ENCODE data around the gene AP5B1.

DNA sequence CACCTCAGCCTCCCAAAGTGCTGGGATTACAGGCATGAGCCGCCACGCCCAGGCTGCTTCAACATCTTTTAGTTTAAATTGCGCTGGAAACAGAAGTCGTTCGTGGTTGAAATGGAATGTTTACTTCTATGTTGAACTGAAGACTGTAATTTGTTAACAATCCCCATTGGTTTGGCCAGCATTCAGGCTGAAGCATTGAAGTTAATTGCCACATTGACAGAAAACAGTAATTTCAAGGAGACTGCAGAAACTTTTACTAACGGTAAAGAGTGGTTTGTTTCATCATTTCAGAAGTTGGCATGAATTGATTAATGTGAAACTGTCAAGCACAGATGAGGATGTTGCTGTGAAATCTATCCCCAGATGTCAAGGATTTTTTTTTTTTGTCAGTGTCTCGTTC, 14.2 kb downstream of the AP5B1 start:
- TF ChIP-seq, protein P1, sequence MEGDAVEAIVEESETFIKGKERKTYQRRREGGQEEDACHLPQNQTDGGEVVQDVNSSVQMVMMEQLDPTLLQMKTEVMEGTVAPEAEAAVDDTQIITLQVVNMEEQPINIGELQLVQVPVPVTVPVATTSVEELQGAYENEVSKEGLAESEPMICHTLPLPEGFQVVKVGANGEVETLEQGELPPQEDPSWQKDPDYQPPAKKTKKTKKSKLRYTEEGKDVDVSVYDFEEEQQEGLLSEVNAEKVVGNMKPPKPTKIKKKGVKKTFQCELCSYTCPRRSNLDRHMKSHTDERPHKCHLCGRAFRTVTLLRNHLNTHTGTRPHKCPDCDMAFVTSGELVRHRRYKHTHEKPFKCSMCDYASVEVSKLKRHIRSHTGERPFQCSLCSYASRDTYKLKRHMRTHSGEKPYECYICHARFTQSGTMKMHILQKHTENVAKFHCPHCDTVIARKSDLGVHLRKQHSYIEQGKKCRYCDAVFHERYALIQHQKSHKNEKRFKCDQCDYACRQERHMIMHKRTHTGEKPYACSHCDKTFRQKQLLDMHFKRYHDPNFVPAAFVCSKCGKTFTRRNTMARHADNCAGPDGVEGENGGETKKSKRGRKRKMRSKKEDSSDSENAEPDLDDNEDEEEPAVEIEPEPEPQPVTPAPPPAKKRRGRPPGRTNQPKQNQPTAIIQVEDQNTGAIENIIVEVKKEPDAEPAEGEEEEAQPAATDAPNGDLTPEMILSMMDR (IDR thresholded peaks at IDR 0.05) = no peak
- no peak for TF ChIP-seq POLR2A (IDR thresholded peaks at IDR 0.05)
- no peak for TF ChIP-seq POLR2AphosphoS5 (IDR thresholded peaks at IDR 0.05)

Measured in transverse colon (tissue), 4 donors.